GM19467 (cell line): ENCODE data around the gene HNRNPAB.

ENCODE experiments used
- ATAC-seq: cut with Tn5 transposase; IDR thresholded peaks from one replicate; pipeline ENCODE4 v1.9.1; 2021; ENCODE audit warnings: mild to moderate bottlenecking, moderate library complexity; ENCODE audit not compliant: unreplicated experiment

HNRNPAB gene

GRCh38 chr5:178204182-178204934, at the start of gene HNRNPAB:
Gene HNRNPAB, plus strand, starts transcription at chr5:178204533. Its CDS starts 305 bp downstream, at chr5:178204838.
- ATAC-seq = peak; percentile 85

DNA sequence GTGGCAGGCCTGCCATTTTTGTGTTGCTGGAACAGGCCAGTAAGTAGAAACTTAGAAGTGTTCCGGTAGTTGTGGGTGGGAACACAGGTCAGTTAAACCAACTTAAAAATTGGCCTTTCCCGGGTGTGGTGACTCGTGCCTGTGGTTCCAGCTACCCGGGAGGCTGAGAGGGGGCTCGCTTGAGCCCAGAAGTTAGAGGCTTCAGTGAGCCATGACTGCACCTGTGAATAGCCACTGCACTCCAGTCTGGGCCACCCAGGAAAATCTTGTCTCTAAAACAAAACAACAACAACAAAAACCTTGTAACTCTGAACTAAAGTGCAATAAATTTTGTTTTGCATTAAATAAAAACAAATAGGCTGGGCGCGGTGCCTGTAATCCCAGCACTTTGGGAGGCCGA, 49.3 kb upstream of the HNRNPAB start:
- ATAC-seq = no peak

- ATAC-seq = no peak
Observed at GRCh38 chr5:178160176-178160575, 44.2 kb upstream of the HNRNPAB start.

DNA sequence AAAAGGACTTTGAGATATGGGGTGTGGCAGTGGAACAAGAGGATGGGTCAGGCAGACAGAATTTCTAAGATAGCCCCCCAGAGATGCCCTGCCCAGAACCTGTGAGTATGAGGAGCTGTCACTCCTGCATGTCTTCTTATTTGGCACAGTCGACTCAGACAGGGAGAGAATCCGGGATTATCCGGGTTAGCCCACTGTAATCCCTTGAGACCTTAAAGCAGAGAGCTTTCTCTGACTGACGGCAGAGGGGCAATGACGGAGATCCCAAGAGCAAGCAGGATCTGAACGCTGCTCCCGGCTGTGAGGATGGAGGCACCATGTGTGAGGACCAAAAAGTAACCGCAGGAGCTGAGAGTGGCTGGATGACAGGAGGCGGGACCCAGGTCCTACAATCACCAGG, 41.9 kb upstream of the HNRNPAB start:
- ATAC-seq = no peak

- peak; percentile 89 for ATAC-seq
Observed at GRCh38 chr5:178163772-178164735, 40.3 kb upstream of the HNRNPAB start.

DNA sequence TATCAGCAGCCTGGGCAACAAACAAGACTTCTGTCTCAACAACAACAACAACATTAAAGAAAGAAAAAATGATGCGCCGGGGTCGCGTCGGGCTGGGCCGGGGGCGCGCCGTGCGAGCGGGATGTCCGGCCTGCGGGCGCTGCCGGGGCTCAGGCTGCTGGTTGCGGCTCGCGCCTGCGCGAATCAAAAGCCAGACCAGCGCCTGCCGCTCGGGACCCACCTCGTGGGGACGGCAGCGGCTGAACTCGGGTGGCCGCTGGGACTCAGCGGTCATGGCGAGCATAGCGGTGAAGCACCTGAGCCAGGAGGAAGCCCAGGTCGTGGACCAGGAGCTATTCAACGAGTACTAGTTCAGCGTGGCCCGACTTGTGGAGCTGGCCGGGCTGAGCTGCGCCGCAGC, 38.8 kb upstream of the HNRNPAB start:
- ATAC-seq = no peak

DNA sequence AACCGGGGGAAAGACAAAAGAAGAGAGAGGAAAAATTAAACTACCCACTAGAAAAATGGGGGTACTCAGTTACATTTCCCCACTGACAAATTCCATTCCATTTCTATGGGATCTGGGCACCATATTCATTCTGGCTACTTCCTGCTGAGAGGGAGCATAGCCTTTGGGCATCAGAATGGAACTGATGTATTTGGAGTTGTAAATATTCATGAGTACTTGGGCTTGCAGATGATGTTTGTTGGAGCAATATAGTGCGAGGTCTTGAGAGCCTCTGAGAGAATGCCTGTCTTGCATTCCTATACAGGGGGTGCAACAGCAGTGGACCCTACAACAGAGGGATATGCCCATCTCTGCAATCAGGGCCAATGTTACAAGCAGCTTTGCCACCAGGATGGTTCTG, 33.9 kb upstream of the HNRNPAB start:
- ATAC-seq = no peak

- ATAC-seq = no peak
Observed at GRCh38 chr5:178174456-178174855, 29.9 kb upstream of the HNRNPAB start.

- no peak for ATAC-seq
Observed at GRCh38 chr5:178176791-178177190, 27.5 kb upstream of the HNRNPAB start.

DNA sequence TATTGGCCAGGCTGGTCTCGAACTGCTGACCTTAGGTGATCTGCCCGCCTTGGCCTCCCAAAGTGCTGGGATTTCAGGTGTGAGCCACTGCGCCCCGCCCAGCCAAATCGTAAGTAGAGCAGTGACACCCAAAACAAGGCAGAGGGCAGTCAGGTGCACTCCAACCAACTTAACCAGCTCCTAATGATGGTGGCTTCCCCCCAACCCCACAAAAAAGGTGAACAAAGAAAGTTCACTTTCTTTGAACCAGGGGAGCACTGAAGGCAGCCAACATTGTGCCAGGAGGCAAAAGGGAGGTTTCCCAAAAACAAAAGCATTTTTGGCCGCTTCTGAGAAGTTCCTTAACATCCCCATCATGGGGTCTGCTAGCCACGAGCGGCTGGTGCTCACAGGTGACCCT, 26.8 kb upstream of the HNRNPAB start:
- ATAC-seq = no peak

DNA sequence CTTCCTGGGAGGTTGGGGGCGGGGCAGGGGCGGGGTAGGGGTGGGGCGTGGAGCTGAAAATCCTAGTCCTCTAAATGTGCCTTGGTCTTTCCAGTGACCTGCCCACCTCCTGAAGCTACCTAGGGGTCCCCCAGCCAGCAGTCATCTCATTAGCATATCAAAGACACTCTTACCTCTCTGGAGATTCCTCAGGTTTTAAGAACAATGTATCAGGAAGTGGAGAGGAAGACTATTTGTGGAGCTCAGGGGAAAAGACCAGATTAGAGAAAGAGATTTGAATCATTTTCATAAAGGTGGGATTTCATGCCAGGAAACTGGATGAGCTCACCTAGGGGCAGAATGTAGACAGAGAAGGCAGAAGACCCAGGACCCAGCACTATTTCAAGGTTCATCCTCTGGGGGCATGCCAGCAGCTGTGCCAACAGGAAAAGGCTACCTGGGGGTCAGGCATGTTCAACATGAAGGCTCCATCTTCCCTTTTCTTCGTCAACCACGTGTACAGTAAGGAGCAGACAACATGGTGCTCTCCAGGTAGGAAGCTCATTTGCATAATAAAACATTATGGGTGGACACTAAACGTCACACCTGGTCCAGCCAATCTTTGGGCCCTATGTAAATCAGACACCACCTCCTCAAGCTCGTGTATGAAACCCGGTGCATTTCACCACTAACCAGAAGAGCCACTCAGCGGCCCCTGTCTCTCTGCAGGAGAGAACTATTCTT, 24.0 kb upstream of the HNRNPAB start:
- no peak for ATAC-seq

DNA sequence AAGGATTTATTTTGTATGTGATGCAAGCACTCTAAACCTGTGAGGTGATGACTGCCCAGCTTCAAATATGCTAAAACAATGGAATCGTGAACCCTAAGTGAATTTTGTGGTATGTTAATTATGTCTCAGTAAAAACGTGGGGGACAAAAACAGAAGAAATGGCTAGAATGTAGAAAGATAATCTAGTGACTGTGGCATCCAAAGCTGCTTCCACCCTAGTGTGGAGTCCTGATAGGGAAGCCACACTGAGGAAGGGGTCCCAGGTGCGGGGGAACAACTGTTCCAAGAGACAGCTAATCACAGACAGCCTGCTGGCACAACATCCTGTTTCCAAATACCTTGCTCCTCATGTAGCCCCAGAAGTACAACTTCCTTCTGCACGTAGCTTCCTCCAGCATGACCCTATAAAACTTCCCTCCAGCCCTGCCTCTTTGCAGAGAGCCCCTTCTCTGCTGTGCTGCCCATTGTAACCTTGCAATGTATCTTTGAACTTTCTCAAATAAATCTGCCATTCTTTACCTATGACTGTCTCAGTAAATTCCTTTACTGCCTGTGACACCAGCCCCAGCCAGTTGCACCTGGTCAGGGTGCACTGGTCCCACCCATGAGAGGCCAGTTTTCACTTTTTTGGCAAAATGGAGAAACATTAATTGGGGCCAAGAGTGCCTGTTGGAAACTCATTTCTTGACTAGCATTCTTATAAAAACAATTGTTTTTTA, 22.0 kb upstream of the HNRNPAB start:
- ATAC-seq = no peak

DNA sequence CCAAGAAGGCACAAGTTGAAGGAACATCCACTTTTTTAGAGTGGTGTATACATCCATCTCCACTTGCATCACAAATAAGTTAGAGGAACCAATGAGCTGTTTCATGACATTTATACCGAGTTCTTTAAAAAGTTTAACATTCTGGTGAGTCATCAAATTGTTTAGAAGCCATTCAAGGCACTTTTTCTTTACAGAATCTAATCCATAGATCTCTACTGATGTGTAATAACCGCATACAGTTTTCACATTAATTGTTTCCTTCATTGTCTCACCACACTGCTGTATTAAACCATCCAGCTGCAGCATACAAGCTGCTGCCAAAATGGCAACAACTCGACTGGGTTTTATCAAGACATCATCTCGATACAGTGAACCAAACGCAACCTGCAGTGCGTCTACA, 17.9 kb upstream of the HNRNPAB start:
- ATAC-seq = no peak

DNA sequence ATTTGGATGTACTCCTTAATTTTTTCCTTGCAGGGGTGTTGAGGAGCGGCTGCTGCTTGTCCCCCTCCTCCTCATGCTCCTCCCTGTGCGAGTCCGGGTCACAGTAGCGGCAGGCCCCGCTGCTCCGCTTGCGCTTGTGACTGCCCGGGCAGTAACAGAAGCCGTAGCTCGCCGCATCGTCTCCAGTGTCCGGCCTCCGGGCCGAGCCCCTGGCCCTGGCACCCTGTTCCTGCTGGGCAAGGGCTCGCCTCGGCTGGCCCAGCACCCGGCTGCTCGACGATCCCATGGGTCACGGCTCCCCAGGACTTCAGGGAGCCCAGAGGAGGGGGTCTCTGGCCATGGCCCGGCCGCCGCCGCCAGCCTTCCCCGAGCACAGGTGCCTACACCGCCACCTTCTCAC, 17.3 kb upstream of the HNRNPAB start, which contains the start of gene GMCL2:
GMCL2 (minus strand) TSS at position 358 of the 400 bp plus-strand sequence; CDS start at position 286, 72 bp downstream.
- no peak for ATAC-seq

DNA sequence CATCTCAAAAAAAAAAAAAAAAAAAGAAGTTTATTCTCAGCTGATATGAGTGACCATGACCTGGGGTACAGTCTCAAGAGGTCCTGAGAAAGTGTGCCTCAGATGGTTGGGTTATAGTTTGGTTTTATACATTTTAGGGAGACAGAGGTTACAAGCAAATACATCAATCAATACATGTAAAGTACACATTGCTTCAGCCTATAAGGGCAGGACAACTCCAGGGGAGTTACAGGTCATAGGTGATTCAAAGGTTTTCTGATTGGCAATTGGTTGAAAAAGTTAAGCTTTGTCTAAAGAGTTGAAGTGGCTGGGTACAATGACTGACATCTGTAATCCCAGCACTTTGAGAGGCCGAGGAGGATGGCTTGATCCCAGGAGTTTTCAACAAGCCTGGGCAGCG, 14.9 kb upstream of the HNRNPAB start:
- ATAC-seq = no peak

DNA sequence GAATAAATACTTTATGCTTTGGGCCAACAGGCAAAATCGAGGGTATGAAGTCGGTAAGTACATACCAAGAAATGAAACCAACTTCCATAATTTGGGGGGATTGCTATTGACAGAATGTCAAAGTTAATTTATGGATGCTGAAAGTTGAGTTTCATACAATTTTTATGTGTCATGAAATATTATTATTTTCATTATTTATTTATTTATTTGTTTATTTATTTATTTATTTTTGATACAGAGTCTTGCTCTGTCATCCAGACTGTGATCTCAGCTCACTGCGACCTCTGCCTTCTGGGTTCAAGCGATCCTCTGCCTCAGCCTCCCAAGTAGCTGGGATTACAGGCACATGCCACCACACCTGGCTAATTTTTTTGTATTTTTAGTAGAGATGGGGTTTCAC, 12.7 kb upstream of the HNRNPAB start:
- no peak for ATAC-seq

DNA sequence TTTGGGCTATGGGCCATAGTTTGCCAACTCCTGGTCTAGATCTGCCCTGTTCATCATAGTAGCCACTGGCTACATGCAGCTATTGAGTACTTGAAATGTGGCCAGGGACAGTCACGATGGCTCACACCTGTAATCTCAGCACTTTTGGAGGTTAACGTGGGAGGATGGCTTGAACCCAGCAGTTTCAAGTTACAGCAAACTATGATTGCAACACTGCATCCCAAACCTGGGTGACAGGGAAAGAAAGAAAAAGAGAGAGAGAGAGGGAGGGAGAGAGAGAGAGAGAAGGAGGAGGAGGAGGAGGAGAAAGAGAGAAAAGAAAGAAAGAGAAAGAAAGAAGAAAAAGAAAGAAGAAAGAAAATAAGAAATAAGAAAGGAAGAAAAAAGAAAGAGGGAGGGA, 12.1 kb upstream of the HNRNPAB start:
- ATAC-seq = no peak

DNA sequence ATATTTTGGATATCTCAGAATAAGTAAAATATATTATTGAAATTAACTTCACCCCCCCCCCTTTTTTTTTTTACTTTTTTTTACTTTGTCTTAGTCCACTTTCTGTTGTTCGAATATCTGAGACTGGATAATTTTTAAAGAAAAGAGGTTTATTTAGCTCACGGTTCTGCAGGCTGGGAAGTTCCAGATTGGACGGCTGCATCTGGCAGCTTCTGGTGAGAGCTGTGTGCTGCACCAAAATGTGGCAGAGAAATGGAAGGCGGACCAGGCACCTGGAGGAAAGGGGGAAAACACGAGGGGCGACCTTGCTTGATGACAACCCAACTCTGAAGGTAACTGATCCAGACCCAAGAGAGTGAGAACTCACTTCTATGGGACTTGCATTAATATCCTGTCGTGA, 11.5 kb upstream of the HNRNPAB start:
- no peak for ATAC-seq

GRCh38 chr5:178193251-178193809, 11.0 kb upstream of the HNRNPAB start:
- ATAC-seq = no peak

- ATAC-seq = no peak
Observed at GRCh38 chr5:178194026-178194425, 10.3 kb upstream of the HNRNPAB start.
